HG03066 (cell line): ENCODE measurements around the gene NDST1.
A peak's percentile ranks its signal among the peaks of the same experiment; 100 is the strongest.

Experiments
- ATAC-seq: cut with Tn5 transposase; IDR thresholded peaks from one replicate; pipeline ENCODE4 v1.9.1; 2021; ENCODE audit warnings: low read depth; ENCODE audit not compliant: unreplicated experiment

NDST1 gene

DNA sequence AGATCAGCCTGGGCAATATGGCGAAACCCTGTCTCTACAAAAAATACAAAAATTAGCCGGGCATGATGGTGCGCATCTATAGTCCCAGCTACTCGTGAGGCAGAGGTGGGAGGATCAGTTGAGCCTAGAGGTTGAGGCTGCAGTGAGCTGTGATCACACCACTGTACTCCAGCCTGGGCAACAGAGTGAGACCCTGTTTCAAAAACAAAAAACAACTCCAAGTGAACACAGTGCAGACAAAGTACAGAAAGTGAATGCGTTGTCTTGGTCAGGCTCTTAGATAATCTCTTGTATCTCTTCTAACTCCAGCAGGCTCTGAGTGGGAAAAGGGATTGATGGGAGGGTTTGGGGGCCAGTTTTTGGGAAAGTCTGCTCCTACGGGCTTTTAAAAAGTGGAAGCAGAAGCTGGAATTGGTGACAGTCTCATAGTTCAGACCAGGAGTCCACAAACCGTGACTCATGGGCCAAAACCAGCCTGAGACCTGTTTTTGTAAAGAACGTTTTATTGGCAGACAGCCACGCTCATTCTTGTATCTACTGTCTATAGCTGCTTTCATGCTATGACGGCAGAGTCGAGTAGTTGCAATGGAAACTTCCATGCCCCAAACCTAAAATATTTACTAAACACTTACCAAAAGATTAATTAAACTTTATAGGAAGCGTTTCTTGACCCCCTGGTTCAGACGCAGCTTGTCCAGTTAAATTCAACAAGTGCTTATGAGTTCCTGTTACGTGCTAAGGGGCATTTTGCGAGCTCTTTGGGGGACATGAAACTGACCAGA is 32.9 kb downstream of the NDST1 start:
- ATAC-seq, result no peak

DNA sequence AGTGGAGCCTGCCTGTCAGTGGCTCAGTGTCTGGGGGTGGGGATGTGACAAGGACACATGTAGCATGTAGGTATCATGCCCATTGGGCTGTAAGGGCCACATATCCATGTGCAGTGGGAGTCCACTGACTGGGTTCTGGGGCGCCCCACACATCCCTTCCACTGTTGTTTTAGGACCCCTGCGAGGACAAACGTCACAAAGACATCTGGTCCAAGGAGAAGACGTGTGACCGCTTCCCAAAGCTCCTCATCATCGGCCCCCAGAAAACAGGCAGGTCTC is 33.4 kb downstream of the NDST1 start:
- no peak for ATAC-seq

DNA sequence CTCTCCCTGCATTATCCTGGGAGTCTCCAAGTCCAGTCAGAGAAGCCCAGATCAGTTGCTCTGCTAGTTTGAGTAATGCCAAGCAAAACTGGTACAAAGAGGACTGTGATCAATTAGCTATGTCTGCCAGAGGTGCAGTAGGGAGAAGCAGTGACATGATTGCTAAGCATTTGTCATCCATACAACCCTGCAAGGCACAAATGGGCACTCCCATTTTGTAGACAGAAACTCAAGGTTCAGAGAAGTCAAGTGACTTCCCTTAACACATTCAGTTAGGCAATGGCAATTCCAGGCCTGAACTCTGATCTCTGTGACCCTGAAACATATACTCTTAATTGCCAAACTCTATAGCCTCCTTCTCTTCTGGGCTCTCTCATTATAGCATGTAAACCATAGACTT is 34.0 kb downstream of the NDST1 start:
- ATAC-seq, result no peak

DNA sequence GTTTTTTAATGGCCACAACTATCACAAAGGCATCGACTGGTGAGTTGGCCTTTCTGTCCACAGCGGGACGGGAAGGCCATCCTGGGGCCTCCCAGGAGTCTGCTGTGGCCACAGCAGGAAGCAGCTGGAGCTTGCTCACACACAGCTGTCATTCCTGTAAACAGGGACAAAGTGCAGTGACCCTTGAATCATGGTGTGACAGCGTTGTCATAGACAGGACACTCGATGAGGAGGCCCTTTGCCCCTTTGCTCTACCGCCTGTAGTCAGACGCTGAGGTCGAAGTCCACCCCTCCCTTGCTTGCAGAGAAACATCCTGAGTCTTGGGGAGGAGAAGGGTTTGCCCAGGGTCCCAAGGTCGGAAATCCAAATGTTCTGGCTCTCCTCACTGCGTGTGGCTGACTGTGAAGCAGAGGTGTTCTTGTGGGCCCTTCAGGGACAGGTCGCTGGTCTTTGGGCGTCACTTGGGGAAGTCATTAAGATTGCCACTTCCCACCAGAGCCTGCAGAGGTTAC is 35.1 kb downstream of the NDST1 start:
- ATAC-seq, result no peak

DNA sequence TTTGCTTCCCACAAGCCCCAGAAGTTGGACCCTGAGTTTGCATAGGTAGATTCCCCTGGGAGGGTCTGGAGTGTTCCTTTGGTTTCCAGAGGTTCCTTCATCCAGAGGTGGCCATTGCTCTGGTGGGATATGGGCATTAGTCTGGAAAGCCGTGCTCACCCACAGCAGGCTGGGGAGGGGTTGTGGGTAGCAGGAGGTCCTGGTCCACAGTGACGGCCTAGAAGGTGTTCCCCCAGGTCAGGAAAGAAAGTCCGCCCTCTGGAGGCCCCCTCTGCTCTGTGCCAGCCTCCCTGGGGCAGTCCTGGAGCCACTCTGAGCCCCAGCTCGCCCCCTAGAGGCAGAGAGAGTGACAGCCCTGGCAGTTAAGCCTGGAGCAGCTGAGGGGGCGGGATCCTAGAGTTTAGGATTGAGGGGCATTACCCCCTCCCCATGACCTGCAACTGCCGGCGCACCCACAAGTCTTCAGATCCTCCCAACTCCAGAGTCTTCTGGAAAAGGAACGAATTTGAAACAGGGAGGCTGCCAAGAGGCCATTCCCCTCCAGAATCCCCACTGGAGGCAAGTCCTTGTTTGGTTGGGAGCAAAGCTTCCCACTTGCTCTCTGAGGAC is 36.8 kb downstream of the NDST1 start:
- ATAC-seq, result peak; percentile 93

DNA sequence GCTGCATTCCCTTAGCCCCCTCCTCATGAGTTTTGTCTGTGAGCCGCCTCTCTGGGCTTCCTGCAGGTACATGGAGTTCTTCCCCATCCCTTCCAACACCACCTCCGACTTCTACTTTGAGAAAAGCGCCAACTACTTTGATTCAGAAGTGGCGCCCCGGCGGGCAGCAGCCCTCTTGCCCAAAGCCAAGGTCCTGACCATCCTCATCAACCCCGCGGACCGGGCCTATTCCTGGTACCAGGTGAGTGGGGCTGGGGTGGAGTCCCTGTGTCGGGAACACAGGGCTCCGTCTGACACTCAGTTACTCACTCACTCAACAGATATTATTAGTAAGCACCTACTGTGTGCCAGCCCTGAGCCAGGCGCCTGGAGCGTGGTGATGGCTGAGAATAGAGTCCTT is 37.3 kb downstream of the NDST1 start:
- ATAC-seq, result no peak

DNA sequence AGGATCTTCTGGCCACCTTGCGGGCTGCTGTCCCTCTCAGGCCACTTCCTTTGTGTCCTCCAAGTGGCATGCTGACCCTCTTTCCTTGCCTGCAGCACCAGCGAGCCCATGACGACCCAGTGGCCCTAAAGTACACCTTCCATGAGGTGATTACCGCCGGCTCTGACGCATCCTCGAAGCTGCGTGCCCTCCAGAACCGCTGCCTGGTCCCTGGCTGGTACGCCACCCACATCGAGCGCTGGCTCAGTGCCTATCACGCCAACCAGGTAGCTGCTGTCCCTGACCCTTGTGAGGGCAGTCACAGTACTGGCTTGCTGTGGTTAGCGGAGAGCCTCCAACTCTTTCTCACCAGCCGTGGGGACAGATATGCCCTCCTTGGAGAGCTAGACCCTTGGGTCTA is 40.2 kb downstream of the NDST1 start:
- no peak for ATAC-seq

DNA sequence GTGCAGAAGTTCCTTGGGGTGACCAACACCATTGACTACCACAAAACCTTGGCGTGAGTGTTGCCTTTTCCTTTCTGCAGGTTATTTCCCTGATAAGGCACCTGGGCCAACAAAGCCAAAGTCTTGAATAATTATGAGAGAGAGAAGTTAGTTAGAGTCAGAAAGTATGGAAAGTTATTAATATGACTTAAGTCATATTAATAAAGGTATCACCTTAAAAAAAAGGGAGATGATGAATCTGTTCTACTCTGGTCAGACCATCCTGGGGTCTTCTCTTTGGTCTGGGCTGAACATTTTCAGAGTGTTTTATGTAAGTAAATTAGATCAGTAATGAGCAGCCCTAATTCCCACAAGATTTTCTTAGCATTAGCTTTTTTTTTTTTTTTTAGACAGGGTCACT is 41.8 kb downstream of the NDST1 start:
- ATAC-seq, result no peak

DNA sequence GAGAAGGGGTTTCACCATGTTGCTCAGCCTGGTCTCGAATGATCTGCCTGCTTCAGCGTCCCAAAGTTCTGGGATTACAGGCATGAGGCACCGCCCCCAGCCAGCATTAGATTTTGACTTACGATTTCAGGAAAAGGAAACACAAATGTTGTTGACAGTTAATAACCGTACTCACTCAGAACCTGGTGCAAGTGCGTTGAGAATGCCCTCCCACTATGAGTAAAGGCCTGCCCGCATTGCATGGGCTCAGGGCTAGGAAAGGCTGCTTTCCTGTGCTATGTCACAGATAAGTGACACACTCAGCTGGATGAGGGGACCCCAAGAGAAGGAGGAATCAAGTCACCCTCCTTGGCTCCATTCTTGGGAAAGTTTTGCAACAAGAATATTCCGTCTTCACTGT is 42.4 kb downstream of the NDST1 start:
- no peak for ATAC-seq

DNA sequence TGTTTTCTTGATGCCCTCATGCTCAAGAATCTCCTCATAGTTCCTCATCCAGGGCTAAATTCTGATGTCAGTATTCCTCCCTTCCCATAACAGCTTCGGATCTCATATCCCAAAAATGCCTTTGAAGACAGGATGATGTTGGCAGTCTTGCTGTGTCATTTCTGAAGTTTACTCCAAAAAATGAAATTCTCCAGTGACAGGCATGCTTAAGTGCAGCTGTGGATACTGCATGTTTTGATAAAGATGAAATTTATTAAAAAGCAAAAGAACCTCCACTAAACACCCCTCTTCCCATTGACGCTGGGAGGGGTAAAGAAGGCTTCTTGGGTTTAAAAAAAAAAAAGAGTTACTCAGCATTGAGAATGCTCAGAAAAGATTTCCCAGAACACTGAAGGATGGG is 43.1 kb downstream of the NDST1 start:
- ATAC-seq, result no peak

DNA sequence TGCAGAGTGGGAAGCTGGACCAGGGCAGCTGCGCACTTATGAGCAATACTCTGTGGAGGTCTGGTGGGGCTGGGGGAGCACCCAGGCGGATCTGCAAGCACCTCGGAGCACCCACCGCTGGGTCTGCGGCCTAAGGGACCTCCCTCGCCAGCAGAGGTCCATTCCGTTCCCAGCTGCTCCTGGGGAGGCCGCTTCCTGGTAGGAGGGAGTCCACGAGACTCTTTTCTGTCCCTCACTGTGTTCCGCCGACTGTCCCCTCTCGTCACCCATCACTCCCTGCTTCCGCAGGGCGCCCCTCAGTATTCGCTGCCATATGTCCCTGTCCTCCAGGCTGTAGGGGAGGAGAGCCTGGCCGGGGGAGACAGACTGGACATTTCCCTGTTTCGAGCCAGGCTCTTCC is 45.5 kb downstream of the NDST1 start:
- no peak for ATAC-seq

DNA sequence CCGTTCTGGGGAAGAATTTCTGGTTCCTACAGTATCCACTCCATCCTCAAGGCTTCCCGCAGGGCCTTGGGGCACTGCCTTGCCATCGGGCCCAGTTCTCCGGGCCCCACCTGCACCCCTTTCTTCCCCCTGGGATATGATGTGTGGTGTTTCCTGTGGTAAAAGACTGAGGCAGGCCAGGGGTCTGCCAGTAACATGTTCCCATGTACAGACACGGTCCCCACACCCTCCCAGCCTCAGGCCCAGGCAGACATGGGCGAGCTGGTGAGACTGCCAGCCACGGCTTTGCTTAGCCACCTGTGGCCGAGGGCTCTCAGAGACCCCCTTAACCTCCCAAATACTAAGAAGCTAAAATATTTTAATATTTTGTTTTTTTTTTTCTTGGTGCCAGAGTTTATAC is 46.0 kb downstream of the NDST1 start:
- ATAC-seq, result no peak

DNA sequence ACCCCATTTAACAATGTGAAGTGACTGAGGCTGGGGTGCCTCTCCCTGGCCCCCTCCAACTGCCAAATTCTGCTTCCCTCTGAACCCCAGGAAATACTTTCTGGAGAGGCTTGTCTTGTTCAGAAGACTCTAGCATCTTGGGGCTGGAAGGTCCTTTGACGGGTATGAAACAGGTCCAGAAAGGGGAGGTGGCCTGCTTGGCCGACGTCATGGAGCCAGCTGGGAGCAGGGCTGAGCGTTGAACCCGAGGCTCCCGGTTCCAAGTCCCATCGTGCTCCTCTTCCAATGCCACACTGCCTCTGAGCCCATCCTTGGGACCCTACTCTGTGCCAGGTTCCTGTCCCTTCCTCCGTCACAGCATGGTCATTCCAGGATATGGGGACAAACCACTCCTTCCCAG is 46.9 kb downstream of the NDST1 start:
- no peak for ATAC-seq

DNA sequence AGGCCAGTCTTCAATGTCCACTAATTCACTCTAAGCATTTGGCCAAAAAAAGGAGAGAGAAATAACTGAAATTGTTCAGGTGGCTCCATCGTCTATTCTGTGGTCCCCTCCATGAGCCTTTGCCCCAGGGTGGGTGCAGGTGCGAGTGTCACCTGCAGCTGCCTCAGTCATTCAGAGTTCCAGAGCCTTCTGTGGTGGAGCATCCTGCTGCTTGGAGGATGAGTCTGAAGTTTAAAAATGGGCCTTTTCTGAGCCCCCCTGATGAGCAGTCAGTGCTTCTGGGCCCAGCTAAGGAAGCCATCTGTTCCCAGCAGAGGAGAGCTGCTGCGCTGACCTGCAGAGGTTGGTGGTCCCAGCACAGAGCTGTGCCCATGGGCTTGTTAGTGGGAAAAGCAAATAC is 48.2 kb downstream of the NDST1 start:
- ATAC-seq, result no peak

DNA sequence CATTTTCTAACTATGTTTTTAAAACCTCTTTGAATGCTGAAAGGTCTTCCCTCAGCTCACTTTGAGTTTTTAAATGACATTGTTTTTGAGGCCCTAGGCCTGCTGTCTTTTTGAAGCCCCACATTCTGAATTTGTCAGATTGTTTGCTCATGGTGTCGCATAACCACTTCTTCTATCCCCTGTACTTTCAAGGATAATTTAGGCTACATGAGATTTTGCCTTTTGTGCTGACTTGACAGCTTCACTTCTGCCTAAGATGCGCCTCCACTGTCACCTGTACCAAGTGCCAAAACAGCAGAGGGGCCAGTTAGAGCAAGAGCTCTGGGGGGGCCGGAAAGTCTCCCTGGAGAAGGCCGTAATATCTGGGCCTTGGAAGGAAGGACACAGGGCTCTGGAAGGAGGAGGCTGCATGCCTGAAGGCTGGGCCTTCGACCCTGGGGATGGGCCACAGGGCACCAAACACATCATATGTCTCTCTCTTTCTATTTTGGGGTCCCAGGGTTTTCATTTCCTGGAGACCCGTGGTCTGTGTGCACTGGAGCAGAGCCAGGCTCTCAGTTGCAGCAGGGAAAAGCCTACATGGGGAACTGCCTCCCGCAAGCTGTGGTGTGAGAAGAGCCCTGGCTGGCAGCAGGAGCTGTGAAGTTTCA is 49.1 kb downstream of the NDST1 start:
- ATAC-seq, result no peak

DNA sequence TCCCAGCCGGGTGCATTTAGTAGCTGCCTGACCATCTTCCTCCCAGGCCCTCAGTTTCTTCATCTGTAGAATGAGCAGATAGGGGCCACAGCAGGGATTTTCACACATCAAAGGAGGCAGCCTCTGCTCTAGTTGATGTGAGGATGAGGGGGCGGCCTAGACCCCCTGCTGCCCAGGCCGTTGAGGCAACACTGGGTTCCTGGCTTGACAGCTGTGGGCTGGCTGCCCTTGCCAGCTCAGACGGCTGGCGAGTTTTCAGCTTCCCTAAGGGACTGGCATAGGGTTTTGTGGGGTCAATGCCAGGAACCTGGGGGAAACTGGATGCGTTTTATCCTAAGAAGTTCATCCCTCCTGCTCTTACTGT is 49.6 kb downstream of the NDST1 start:
- no peak for ATAC-seq

DNA sequence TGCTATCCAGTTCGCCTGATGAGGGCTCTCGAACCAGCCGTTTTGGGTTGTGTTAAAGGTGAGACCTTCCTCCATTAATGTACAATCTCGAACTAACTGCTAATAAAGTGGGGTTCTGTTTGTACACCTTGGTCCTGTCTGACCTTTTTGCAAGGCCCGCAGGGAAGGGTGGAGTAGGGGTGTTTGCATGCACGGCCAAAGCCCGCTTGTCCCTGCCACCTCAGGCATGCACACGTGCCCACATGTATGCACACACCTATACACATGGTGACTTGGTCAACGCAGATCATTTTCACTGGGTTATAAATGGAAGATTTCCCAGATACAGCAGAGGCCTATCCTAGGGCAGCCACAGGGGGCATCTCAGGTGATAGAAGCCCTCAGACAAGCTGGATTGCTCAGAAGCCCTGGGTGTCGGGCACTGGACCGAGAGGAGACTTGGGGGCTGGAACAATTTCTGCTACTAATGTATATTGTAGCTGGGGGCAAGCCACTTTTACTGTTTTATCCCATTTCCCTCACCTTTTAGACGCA is 50.2 kb downstream of the NDST1 start:
- no peak for ATAC-seq

DNA sequence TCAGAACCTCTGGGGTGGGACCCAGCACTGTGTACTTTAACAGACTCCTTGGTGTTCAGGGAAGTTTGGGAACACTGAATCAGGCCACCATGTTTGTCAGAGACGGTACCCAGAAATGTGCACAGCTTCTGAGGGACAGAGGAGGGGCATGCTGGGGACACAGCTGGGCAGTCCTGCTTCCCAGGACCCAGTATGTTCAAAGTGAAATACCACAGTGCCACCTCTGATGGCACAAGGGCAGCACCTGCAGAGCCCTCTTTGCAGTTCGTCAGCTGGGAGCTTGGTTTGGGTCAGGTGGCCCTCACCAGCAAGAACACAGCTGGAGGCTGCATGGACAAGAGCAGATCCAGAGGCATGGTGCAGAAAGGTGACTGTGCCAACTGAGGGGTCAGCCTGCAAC is 51.2 kb downstream of the NDST1 start:
- no peak for ATAC-seq

DNA sequence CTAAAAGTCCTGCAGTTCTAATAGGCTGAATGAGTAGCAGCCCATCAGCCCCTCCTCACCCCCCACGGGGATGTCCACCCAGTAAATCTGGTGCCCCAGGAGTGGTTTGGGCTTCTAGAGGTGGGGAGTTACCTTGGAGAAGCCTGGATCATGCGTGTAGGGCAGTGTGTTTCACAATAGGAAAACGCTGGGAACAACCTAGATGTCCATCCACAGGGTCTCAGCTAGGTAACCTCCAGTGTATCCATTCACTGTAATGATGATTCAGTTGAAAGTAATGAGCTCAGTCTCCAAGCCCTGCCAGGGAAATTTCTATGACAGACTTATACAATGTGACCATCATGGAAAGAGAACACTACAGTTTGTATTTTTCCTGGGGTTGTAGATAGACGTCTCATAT is 51.8 kb downstream of the NDST1 start:
- ATAC-seq, result no peak

DNA sequence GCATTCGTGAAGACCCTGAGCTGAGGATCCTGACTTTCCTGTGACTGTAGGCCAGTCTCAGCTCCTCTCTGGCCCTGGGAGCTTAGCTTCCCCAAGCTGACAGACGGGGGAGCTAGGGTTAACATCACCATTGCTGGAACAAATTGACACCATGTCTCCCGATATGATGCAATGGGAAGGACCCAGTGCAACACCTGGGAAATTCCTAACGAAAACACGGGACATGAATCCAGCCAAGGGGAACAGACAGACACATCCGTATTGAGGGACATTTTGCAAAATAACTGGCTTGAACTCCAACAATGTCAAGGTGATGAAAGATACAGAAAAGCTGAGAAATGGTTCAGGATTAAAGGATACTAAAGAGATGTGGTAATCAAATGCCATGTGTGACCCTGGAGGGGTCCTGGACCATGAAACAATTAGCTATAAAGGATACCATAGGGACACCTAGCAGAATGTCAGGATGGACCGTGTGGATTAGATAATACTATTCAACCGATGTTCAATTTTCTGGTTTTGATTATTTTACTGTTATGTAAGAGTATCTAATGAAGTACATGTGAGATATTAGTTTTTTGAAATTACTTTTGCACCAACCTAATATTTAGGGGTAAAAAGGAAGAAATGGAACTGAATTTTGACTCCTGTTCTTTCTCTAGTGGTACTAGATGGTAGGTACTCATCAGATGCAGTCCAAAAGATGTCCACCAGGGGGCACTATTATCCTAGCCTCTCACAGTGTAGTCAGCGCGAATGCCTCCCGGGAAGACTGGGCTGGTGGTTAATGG is 52.7 kb downstream of the NDST1 start:
- peak; percentile 75 for ATAC-seq

DNA sequence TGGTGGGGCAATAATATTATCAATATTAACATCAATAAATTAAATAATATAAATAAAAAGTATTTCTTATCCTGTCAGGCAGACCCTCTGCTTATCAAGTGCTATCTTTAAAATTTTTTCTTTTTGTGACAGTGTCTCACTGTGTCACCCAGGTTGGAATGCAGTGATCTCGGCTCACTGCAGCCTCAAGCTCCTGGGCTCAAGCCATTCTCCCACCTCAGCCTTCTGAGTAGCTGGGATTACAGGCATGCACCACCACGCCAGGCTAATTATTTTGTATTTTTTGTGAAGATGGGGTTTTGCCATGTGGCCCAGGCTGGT is 53.2 kb downstream of the NDST1 start:
- ATAC-seq, result no peak
